SH-SY5Y (cell line): ENCODE measurements around the gene GABRB3.

Experiments used
- GATA2 ChIP-seq: IDR thresholded peaks from 2 replicates; pipeline ENCODE4 v1.6.1; 2011; ENCODE audit warnings: mild to moderate bottlenecking, low read depth, low read length
- GATA3 ChIP-seq: IDR thresholded peaks from 2 replicates; pipeline ENCODE4 v1.6.1; 2011; ENCODE audit warnings: low read depth, mild to moderate bottlenecking, low read length, moderate library complexity

DNA sequence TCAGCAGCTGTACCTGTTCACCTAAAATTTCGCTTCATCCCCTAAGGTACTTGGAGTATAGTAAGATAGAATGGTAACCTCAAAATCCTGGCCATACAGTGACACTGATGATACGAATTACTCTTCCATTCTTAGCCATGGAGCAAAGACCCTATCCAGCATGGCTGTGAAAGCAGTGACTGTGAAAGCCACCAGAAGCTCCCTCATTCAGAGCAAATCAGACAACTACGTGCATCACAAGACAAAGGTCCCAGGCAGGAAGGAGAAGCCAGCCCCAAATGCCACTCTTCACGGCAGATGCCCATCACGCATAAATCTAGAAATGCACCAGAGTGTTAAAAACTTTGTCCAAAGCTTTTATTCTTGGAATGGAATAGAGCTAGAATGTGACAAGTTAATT lies 99.4 kb downstream of the GABRB3 start:
- TF ChIP-seq GATA3: no peak
- no peak for TF ChIP-seq GATA2
